Osteocyte (in vitro differentiated cells): ENCODE data around the gene PGM2L1. TPM values are rescaled to one million over a fixed set of nuclear protein-coding genes. Genes with fewer than 3 reads are reported as not detected.

ENCODE experiments used
- DNase-seq: peaks from one replicate; pipeline ENCODE4 v3.0.0; 2021; ENCODE audit warnings: mixed read lengths; ENCODE audit not compliant: unreplicated experiment; ENCODE audit errors: extremely low spot score
- H3K27ac Mint-ChIP-seq: one replicate; pipeline ENCODE4 v1.8.0; 2021; ENCODE audit warnings: mild to moderate bottlenecking, mixed read lengths; ENCODE audit not compliant: unreplicated experiment
- H3K27me3 Mint-ChIP-seq: one replicate; pipeline ENCODE4 v1.8.0; 2021; ENCODE audit warnings: mixed read lengths; ENCODE audit not compliant: unreplicated experiment
- H3K36me3 Mint-ChIP-seq: one replicate; pipeline ENCODE4 v1.8.0; 2021; ENCODE audit warnings: mixed read lengths; ENCODE audit not compliant: unreplicated experiment
- H3K4me1 Mint-ChIP-seq: one replicate; pipeline ENCODE4 v1.8.0; 2021; ENCODE audit warnings: mixed read lengths; ENCODE audit not compliant: unreplicated experiment
- H3K4me3 Mint-ChIP-seq: one replicate; pipeline ENCODE4 v1.8.0; 2021; ENCODE audit warnings: mild to moderate bottlenecking, moderate library complexity, mixed read lengths; ENCODE audit not compliant: unreplicated experiment
- H3K9me3 Mint-ChIP-seq: one replicate; pipeline ENCODE4 v1.8.0; 2021; ENCODE audit warnings: mixed read lengths; ENCODE audit not compliant: unreplicated experiment
- CTCF ChIP-seq: fragments of 200-600 bp; sonication (generic); IDR thresholded peaks from 2 replicates; pipeline ENCODE4 v1.5.0; 2021; ENCODE audit warnings: antibody characterized with exemption, mild to moderate bottlenecking, moderate library complexity
- total RNA-seq: library from RNA; stranded (reverse); gene quantifications from 2 replicates; pipeline ENCODE4 v1.2.1, GENCODE V29; 2021

PGM2L1 gene
- total RNA-seq, 1 donor from 2014 or later: 22.1 TPM

- Mint-ChIP-seq H3K27me3 (no peaks in the 10 kb centered on the region), H3K9me3 (no peaks in the 10 kb centered on the region), H3K36me3 (no peaks in the 10 kb centered on the region), H3K4me3 (no peak overlapping the region), H3K4me1 (peaks cover 21% of the 10 kb centered on the region), H3K27ac (no peak overlapping the region)
- no peak for DNase-seq
- no peak for TF ChIP-seq CTCF
Measured at GRCh38 chr11:74306435-74307175, 91.6 kb downstream of the PGM2L1 start.

- Mint-ChIP-seq H3K27me3 (no peaks in the 10 kb centered on the region), H3K4me3 (no peak overlapping the region), H3K4me1 (no peaks in the 10 kb centered on the region), H3K9me3 (peaks cover 2% of the 10 kb centered on the region), H3K27ac (no peak overlapping the region), H3K36me3 (peaks cover 4% of the 10 kb centered on the region)
- no peak for TF ChIP-seq CTCF
- no peak for DNase-seq
Measured at GRCh38 chr11:74299015-74299414, 99.2 kb downstream of the PGM2L1 start.

DNA sequence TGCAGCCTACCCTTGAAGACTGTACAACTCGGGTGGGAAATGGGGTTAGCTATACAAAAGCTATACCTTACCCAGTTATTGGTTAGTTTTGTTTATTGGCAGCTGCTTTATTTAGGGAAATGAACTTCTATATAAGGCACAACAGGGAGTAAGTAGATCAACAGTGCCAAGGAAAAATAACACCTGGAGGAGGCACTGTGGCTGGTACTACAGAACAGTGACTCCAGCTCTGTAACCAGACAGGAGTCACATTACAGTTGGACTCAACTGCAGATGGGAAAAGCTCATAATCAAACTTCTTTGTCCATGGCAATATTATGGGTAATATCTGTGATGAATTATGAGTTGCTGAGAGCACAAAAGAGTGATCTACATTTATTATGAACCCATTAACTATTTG, 100.7 kb downstream of the PGM2L1 start:
- no peak for DNase-seq
- Mint-ChIP-seq H3K27me3 (no peaks in the 10 kb centered on the region), H3K4me1 (no peaks in the 10 kb centered on the region), H3K27ac (no peak overlapping the region), H3K36me3 (peaks cover 5% of the 10 kb centered on the region), H3K4me3 (no peak overlapping the region), H3K9me3 (peaks cover 4% of the 10 kb centered on the region)
- TF ChIP-seq CTCF: no peak

DNA sequence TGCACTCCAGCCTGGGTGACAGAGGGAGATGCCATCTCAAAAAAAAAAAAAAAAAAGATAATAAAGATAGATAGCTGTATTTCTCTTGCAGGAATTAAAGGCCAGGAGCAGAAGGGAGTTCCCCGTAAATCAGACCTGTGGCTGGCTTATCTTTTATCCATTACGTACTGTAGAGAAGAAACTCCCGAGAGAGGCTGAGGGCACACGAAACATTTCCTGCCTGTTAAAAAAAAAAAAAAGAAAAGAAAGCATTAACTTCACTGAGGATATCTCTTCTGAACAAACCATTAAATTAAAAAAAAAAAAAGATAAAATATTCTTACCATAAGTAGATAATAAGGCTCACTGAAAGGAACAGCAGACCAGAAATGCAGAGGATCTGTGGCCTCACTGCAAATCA, 109.3 kb downstream of the PGM2L1 start:
- H3K27ac Mint-ChIP-seq: no peak overlapping the region
- H3K36me3 Mint-ChIP-seq: peaks cover 1% of the 10 kb centered on the region
- peaks cover 10% of the 10 kb centered on the region for H3K4me1 Mint-ChIP-seq
- no peak for TF ChIP-seq CTCF
- peaks cover under 1% of the 10 kb centered on the region for H3K9me3 Mint-ChIP-seq
- H3K27me3 Mint-ChIP-seq: no peaks in the 10 kb centered on the region
- no peak for DNase-seq
- H3K4me3 Mint-ChIP-seq: no peak overlapping the region

GRCh38 chr11:74288161-74288560, 110.1 kb downstream of the PGM2L1 start:
- Mint-ChIP-seq H3K27ac (no peak overlapping the region), H3K9me3 (no peaks in the 10 kb centered on the region), H3K4me3 (no peak overlapping the region), H3K27me3 (no peaks in the 10 kb centered on the region), H3K36me3 (peaks cover 1% of the 10 kb centered on the region), H3K4me1 (peaks cover 10% of the 10 kb centered on the region)
- TF ChIP-seq CTCF: no peak
- no peak for DNase-seq
